ENCODE measurements around the gene MRAP.

- TF ChIP-seq POLR2A (IDR thresholded peaks at IDR 0.05; ENCODE audit: extremely low read depth, insufficient read length): no peak
- TF ChIP-seq CTCF (IDR thresholded peaks at IDR 0.05; ENCODE audit: low read depth, low read length): no peak
- no peak for TF ChIP-seq MAX (IDR thresholded peaks at IDR 0.05; ENCODE audit: low read depth, low read length)
These were observed 49.3 kb downstream of the MRAP start for GRCh38 chr21:32347977-32348376.

Measured in NB4 (cell line).